Peyer's patch (tissue), 4 donors: Measurements from ENCODE around the gene KLRF2.

Experiments
- POLR2A ChIP-seq, 2 donors: fragments of 450-650 bp; IDR thresholded peaks; one replicate each; pipeline ENCODE4 v1.5.1; 2017; ENCODE audit warnings: antibody characterized with exemption in 2 of 2, mild to moderate bottlenecking in 2 of 2, moderate library complexity in 2 of 2
- TF ChIP-seq, protein P1 (sequence below), 6 experiments: fragments of 450-650 bp in 4 of 6; fragments of 200-600 bp in 2 of 6; sonication (generic) in 1 of 6; IDR thresholded peaks; one replicate each; pipeline ENCODE4 v1.5.1; 2017 to 2019; ENCODE audit warnings: antibody characterized with exemption in 6 of 6, mild to moderate bottlenecking in 3 of 6, moderate library complexity in 1 of 6

DNA sequence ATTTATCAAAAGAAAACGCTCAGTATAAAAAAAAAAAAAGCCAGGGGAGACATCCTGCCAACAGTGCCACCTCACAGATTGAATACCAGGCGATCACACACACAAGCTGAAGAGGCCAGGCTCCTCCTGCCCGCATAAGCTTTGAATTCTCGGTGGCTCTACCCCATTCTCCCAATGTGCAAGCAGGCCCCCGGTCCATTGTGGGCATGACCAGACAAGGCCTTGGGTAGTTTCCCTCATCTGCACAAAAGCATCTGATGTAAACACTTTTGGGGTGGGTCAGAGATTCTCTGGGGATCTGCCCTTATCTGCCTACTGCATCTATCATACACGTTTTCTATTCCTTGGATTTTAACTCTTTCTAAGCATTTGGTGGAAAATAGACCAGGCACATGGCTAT, 16.2 kb downstream of the KLRF2 start:
- no peak for TF ChIP-seq POLR2A (IDR thresholded peaks at IDR 0.05)
- TF ChIP-seq, protein P1, sequence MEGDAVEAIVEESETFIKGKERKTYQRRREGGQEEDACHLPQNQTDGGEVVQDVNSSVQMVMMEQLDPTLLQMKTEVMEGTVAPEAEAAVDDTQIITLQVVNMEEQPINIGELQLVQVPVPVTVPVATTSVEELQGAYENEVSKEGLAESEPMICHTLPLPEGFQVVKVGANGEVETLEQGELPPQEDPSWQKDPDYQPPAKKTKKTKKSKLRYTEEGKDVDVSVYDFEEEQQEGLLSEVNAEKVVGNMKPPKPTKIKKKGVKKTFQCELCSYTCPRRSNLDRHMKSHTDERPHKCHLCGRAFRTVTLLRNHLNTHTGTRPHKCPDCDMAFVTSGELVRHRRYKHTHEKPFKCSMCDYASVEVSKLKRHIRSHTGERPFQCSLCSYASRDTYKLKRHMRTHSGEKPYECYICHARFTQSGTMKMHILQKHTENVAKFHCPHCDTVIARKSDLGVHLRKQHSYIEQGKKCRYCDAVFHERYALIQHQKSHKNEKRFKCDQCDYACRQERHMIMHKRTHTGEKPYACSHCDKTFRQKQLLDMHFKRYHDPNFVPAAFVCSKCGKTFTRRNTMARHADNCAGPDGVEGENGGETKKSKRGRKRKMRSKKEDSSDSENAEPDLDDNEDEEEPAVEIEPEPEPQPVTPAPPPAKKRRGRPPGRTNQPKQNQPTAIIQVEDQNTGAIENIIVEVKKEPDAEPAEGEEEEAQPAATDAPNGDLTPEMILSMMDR (IDR thresholded peaks at IDR 0.05): no peak
